Motor neuron (in vitro differentiated cells): ENCODE data around the gene CCS. TPM values are rescaled to one million over a fixed set of nuclear protein-coding genes. Genes with fewer than 3 reads are reported as not detected.
"Not testable (repeated sequence)": the region's sequence is repeated elsewhere in the genome, so short reads cannot be mapped to it uniquely, and the experiment has no call there.

ENCODE experiments used
- ATAC-seq, 8 experiments: fragments of 200-7000 bp; cut with Tn5 transposase; replicated peaks in 6 of 8; 2 replicates each; pipeline ENCODE4 v1.8.0; 2021; ENCODE audit warnings: mild to moderate bottlenecking in 8 of 8, moderate library complexity in 8 of 8
- H3K27ac ChIP-seq, 2 donors: fragments of 250-450 bp; sonication (Bioruptor Pico); 2 replicates each; pipeline ENCODE4 v1.9.0; 2021; ENCODE audit warnings: antibody characterized with exemption in 2 of 2, mild to moderate bottlenecking in 2 of 2, moderate library complexity in 1 of 2
- H3K4me1 ChIP-seq, 2 donors: fragments of 250-450 bp; sonication (Bioruptor Pico); replicated peaks in 1 of 2; 2 replicates each; pipeline ENCODE4 v1.6.1; 2021; ENCODE audit warnings: antibody characterized with exemption in 2 of 2, mild to moderate bottlenecking in 2 of 2, moderate library complexity in 1 of 2
- H3K4me3 ChIP-seq, 5 donors: fragments of 250-450 bp; sonication (Bioruptor Pico); 2 replicates each; pipeline ENCODE4 v1.9.0; 2021; ENCODE audit warnings: antibody characterized with exemption in 5 of 5, mild to moderate bottlenecking in 5 of 5, moderate library complexity in 4 of 5
- WGBS, 10 experiments: fragments of 450-650 bp; shearing (Covaris generic); methylation state at CpG; one replicate each; pipeline ENCODE4 v1.0.0; 2022; 5-methylcytosine and 5-hydroxymethylcytosine counted together
- in situ Hi-C, 9 experiments: fragments of 400-800 bp; cut with MboI; loops; one replicate each; pipeline ENCODE4 v1.15.0; 2021; ENCODE audit warnings: low sequenced_read_pairs in 9 of 9, low pct_unique_long_range_greater_than_20kb in 2 of 9; ENCODE audit not compliant: unreplicated experiment in 9 of 9
- total RNA-seq, 8 experiments: library from RNA; unstranded; fragments of 300-600 nt; gene quantifications; 2 replicates each; pipeline versions ENCODE4 v1.2.3 to v1.2.4, GENCODE V29; 2022

Gene CCS
- total RNA-seq, 8 experiments from 2014 or later: 29.6 to 61.9 (median 36.6) TPM

DNA sequence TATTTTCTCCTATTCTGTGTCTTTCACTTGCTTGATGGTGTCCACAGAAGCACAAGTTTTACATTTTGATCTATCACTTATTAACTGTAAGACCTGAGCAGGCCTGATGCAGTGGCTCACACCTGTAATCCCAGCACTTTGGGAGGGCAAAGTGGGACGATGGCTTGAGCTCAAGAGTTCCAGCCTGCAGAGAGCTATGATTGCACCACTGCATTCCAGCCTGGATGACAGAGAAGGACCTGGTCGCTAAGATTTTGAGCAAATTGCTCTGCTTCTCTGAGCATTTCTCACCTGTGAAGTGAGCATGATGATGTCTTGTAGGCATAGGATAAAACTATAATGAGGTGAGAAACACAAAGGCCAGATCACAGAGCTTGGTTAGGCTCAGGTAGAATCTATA lies 6.8 kb upstream of the CCS start:
- Histone ChIP-seq H3K4me1 (no peaks in the 10 kb centered on the region), H3K4me3 (no peak overlapping the region), H3K27ac (no peak overlapping the region)
- 0 to 78% (median 49%) methylated on average over 1 to 2 of the region's 2 CpGs; no CpG with 5 or more reads in 4 of the 10 experiments for WGBS, 10 experiments
- in situ Hi-C loops: no loop called here
- ATAC-seq: no peak

DNA sequence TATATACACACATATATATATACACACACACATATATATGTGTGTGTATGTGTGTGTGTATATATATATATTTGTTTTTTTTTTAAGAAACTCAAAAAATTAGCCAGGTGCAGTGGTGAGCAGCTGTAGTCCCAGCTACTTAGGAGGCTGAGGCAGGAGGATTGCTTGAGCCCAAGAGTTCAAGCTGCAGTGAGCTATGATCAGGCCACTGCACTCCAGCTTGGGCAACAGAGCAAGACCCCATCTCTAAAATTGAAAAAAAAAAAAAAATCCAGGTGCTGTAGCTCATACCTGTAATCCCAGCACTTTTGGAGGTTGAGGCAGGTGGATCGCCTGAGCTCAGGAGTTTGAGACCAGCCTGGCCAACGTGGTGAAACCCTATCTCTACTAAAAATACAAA lies 3.7 kb upstream of the CCS start:
- in situ Hi-C loops, H3K4me1 ChIP-seq, ATAC-seq, H3K4me3 ChIP-seq, H3K27ac ChIP-seq: not testable (repeated sequence)
- WGBS, 10 experiments: 56 to 100% (median 92%) methylated on average over 1 to 2 of the region's 2 CpGs; no CpG with 5 or more reads in 6 of the 10 experiments

DNA sequence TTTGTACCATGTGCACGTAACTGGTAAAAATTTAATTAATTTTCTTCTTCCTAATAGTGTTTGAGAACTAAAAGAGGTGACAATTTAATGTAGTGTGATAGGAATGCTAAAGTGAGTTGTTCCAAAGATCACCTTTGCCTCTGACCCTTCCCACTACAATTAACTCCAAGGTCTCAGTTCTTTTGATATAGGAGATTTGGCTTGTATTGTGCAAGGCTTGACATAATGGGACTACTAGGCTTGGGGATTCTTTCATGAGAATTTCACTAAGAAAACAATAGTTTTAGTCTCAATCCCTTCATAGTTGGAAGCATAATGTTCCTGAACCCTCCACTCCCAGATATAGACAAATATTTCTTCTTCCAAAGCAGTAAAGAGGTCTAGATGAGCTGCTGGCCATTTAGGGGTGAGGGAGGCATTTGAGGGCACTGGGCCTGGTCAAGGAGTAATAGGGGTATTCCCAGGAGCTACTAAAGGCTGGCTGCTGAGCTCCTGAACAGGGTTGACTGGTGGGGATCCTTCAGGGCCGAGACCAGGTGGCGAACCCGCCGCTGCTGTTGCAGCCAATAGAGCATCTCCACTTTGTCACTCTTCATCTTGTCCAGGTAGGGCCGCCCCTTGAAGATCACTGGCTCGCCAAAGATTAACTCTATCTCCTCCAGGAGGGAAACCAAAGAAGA lies 2.8 kb upstream of the CCS start:
- Histone ChIP-seq H3K4me1 (peaks cover 10 to 16% of the 10 kb centered on the region in 2 donors), H3K27ac (no peak overlapping the region), H3K4me3 (no peak overlapping the region)
- 63 to 100% (median 94%) methylated on average over 1 to 5 of the region's 7 CpGs for WGBS, 10 experiments
- no peak for ATAC-seq
- in situ Hi-C loops: no loop called here

DNA sequence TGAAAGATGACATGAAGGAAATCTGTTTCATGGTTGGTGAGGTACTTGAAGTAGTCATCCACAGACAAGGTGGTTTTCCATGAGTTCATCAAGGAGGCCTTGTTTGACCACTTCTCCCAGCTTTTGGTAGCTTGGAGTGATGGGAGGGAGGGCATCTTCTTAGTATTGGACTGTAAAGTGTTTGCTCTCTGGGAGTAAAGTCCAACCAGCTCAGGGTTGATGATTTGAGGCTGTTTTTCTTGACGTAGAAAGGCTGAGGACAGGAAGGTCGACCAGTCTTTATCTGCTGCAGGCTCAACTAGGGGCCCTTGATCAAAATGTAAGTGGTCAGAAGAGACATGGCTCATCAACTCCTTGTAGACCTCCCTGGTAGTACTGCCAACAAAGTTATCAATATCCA lies 1.8 kb upstream of the CCS start:
- Histone ChIP-seq H3K4me3 (no peak overlapping the region), H3K4me1 (peaks cover 10 to 23% of the 10 kb centered on the region in 2 donors), H3K27ac (no peak overlapping the region)
- ATAC-seq: no peak
- in situ Hi-C loops: no loop called here
- WGBS, 10 experiments: 25 to 93% (median 50%) methylated on average over 1 to 2 of the region's 2 CpGs; no CpG with 5 or more reads in 3 of the 10 experiments

DNA sequence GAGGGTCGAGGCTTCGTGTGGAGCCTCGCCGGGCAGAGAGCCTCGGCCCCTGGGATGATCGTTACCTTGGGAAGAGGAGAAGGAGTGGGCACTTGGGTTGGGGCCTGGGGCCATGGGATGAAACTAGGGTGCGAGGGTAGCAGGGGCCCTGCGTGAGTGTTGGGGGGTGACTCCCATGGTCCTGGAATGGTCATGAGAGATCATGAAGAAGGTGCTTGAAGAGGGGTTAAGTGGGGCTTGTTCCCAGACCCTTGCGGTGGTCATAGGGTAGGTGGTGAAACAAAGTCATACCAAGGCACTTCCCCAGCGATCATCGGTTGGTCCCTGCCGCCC lies 284 bp downstream of the CCS start:
- WGBS, 10 experiments: 0 to 16% (median 0%) methylated on average over 2 to 5 of the region's 12 CpGs; no CpG with 5 or more reads in 7 of the 10 experiments
- in situ Hi-C loops: no loop called here
- ATAC-seq: peak in 2 of 8 experiments; percentile 7 to 9
- Histone ChIP-seq H3K4me3 (peak overlapping the region; percentile 45 to 59 (median 56)), H3K4me1 (peaks cover 10 to 23% of the 10 kb centered on the region in 2 donors), H3K27ac (peak overlapping the region; percentile 32 to 74)

DNA sequence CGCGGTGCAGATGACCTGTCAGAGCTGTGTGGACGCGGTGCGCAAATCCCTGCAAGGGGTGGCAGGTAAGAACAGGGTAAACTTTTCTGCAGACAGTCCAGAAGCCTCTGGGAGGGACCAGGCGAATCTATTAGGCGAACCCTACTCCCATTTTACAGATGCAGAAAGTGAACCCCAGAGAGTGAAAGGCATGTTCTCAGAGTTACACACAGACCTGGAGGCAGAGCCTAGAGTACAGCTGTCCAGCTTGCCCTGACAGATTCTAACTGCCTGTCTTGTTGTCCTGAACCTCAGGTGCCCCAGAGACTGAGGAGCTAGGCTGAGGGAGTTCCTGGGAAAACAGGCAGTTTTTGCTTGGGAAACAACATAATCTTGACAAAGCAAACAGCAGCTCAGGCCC lies 665 bp downstream of the CCS start:
- peaks cover 10 to 23% of the 10 kb centered on the region in 2 donors for H3K4me1 ChIP-seq
- in situ Hi-C loops: no loop called here
- no peak for ATAC-seq
- no peak overlapping the region for H3K27ac ChIP-seq
- peak overlapping the region; percentile 45 to 59 (median 56) for H3K4me3 ChIP-seq
- WGBS, 10 experiments: 30 to 45% (median 35%) methylated on average over 2 to 7 of the region's 7 CpGs; no CpG with 5 or more reads in 7 of the 10 experiments

DNA sequence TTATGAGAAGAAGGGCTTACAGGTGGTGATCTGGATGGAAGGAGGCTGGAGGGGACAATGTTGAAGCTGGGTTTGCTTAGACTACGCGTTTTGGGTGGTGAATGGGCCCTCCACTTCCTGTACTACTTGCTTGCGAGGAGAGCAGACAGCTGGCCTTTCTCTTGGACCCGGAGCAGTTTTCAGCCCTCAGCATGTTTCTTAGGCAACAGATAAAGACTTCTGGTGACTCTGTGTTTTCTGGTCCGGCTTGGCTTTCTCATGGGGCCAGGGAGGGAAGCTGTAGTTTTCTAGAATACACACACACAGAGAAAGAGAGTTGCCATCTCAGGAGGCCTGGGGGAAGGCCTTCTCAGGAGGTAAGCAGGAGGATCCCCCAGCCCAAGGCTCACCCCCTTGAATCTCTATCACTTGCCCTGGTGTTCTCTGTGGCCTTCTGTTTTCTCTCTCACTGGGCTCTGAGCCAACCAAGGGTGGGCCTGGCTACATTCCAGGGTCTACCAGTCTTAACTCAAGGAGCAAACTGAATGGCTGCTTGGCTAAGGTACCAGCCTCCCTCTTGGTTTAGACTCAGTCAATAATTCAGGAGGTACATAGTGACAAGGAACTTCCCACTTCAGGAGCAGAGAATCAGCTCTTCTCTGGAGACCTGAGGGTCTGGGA lies 2.4 kb downstream of the CCS start:
- in situ Hi-C loops: no loop called here

DNA sequence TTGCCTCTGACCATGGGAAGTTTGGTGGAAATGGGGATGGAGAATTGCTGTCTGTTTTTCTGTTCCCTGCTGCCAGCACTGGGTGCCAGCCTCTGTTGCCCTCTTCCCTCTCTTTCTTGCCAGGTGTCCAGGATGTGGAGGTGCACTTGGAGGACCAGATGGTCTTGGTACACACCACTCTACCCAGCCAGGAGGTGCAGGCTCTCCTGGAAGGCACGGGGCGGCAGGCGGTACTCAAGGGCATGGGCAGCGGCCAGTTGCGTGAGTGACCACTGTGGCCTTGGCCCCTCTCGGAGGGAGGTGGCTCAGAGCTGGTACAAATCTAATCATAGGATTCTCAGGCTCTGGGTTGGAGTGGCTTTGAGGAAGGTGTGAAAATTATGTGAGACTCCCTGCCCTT lies 6.0 kb downstream of the CCS start:
- Histone ChIP-seq H3K27ac (no peak overlapping the region), H3K4me3 (no peak overlapping the region), H3K4me1 (peaks cover 4 to 17% of the 10 kb centered on the region in 2 donors)
- ATAC-seq: no peak
- 90% methylated on average over 2 of the region's 6 CpGs; no CpG with 5 or more reads in 9 of the 10 experiments for WGBS, 10 experiments
- in situ Hi-C loops: no loop called here

More for the DNA sequence above, 2.4 kb downstream of the CCS start:
- Histone ChIP-seq H3K27ac (peak overlapping the region in 1 of 2 donors; percentile 68), H3K4me3 (no peak overlapping the region), H3K4me1 (peaks cover 10 to 23% of the 10 kb centered on the region in 2 donors)
- 57 to 89% (median 76%) methylated on average over 1 to 5 of the region's 5 CpGs; no CpG with 5 or more reads in 4 of the 10 experiments for WGBS, 10 experiments
- ATAC-seq: peak in 3 of 8 experiments; percentile 2 to 66 (median 26)

DNA sequence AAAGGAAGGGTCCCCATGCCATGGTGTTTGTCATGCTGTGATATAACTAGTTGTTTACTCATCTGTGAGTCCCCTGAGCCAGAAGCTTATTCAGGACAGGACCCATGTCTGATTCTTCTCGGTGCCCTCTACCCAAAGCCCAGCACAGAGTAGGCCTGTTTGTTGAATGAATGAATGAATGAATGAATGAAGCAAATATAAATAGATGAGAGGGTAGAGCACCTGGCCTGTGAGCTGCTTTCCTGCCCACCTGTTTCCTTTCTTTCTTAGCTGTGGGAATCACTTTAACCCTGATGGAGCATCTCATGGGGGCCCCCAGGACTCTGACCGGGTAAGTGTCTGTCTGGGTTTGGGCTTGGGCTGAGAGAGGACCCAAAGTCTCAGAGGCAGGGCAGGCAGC lies 7.2 kb downstream of the CCS start:
- H3K4me1 ChIP-seq: peaks cover 0 to 7% of the 10 kb centered on the region in 2 donors
- in situ Hi-C loops: no loop called here
- no peak for ATAC-seq
- no peak overlapping the region for H3K27ac ChIP-seq
- WGBS, 10 experiments: 80 to 100% (median 100%) methylated on average over 1 to 2 of the region's 2 CpGs; no CpG with 5 or more reads in 3 of the 10 experiments
- H3K4me3 ChIP-seq: no peak overlapping the region

DNA sequence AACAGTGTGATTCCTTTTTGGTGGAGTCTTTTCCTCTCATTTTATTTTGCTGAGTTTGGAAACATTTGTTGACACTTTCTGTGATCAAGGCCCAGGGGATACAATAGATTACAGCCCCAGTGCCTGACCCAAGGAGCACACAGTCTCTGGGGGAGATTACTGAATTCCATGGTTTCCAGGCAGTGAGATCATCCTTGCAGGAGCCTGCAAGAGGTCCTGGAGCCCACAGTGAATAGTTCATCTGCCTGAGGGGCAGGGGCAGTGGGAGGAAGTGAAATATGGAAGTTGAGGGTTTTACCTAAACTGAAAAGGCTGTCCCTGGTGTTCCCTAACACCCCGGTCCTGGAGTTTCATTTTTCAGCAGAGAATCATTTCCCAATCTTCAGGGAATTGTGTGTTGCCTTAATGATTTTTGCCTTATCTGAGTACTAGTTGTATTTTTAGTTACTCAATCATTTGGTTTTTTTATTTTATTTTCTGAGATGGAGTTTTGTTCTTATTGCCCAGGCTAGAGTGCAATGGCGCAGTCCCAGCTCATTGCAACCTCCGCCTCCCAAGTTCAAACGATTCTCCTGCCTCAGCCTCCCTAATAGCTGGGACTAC lies 7.7 kb downstream of the CCS start:
- H3K27ac ChIP-seq: no peak overlapping the region
- ATAC-seq: peak in 1 of 8 experiments; percentile 50
- no peak overlapping the region for H3K4me3 ChIP-seq
- peaks cover 0 to 2% of the 10 kb centered on the region in 2 donors for H3K4me1 ChIP-seq
- WGBS, 10 experiments: 89 to 100% (median 99%) methylated on average over 1 to 4 of the region's 4 CpGs
- in situ Hi-C loops: no loop called here

DNA sequence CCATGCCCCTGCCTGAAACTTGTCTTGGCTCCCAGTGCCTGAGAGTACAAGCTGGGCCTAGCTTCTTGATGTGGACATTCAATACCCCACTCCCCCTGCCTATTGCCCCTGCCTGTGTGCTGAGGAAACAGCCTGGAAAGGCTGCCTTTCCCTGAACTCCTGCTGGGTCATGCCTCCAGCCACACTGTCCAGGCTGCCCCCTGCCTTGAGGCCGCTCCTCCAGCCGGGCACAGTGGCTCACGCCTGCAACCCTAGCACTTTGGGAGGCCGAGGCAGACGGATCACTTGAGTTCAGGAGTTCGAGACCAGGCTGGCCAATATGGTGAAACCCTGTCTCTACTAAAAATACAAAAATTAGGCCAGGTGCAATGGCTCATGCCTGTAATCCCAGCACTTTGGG lies 10.1 kb downstream of the CCS start:
- in situ Hi-C loops: no loop called here
- WGBS, 10 experiments: 80 to 100% (median 87%) methylated on average over 2 to 4 of the region's 6 CpGs; no CpG with 5 or more reads in 6 of the 10 experiments
- H3K27ac ChIP-seq: no peak overlapping the region
- no peaks in the 10 kb centered on the region for H3K4me1 ChIP-seq
- H3K4me3 ChIP-seq: no peak overlapping the region
- ATAC-seq: no peak

DNA sequence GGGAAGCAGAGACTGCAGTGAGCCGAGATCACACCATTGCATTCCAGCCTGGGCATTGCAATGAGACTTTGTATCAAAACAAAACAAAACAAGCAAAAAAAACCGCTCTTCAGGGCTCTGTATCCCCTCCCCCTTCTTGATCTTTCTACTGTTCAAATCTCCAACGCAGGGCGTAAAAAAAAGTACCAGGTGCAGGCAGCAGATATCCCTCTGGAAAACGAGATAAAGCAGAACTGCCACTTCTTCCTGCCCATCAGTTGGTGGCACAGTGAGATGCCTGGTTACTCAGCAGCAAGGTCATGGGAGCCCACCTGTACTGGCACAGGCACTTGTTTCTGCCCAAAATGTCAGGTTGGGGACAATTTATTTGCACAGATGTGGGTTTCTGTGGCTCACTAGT lies 11.2 kb downstream of the CCS start:
- WGBS, 10 experiments: 82 to 95% (median 89%) methylated on average over 2 to 5 of the region's 5 CpGs; no CpG with 5 or more reads in 3 of the 10 experiments
- Histone ChIP-seq H3K4me3 (no peak overlapping the region), H3K27ac (no peak overlapping the region), H3K4me1 (no peaks in the 10 kb centered on the region)
- in situ Hi-C loops: no loop called here
- ATAC-seq: no peak

DNA sequence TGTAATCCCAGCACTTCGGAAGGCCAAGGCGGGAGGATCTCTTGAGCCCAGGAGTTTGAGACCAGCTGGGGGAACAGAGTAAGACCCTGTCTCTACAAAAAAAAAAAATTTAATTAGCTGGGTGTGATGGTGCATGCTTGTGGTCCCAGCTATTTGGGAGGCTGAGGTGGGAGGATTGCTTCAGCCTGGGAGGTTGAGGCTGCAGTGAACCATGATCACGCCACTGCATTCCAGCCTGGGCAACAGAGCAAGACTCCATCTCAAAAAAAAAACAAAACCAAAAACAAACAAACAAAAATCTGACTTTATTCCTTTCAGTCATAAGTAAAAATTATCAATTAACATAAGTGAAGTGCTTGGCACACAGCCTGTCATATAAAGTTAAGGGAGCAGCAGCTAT lies 13.6 kb downstream of the CCS start:
- H3K4me1 ChIP-seq, ATAC-seq: not testable (repeated sequence)
- WGBS, 10 experiments: 94 to 100% (median 100%) methylated on average over 1 to 3 of the region's 3 CpGs; no CpG with 5 or more reads in 6 of the 10 experiments

More for the DNA sequence above, 13.6 kb downstream of the CCS start:
- H3K4me3 ChIP-seq, H3K27ac ChIP-seq, in situ Hi-C loops: not testable (repeated sequence)
